Ovary (tissue), 9 donors: ENCODE measurements around the gene RNF41. TPM values are rescaled to one million over a fixed set of nuclear protein-coding genes. Genes with fewer than 3 reads are reported as not detected.

Experiments used
- DNase-seq, 5 donors: peaks; one replicate each; pipeline ENCODE4 v3.0.0-alpha.2; 2019 to 2020
- H3K27ac ChIP-seq, 2 donors: fragments of 200-600 bp; one replicate each; pipeline versions ENCODE4 v1.5.1 to v1.8.0; 2019 to 2022
- H3K27me3 ChIP-seq: fragments of 200-600 bp; one replicate; pipeline ENCODE4 v1.8.0; 2022
- H3K36me3 ChIP-seq: fragments of 200-600 bp; sonication (generic); one replicate; pipeline ENCODE4 v1.5.1; 2019
- H3K4me1 ChIP-seq: one replicate; pipeline ENCODE4 v1.8.1; 2013; ENCODE audit warnings: mild to moderate bottlenecking, moderate library complexity; ENCODE audit not compliant: insufficient read depth
- H3K4me3 ChIP-seq: fragments of 200-600 bp; sonication (generic); one replicate; pipeline ENCODE4 v1.5.1; 2017
- H3K9me3 ChIP-seq, 2 donors: fragments of 200-600 bp in 1 of 2; sonication (generic) in 1 of 2; one replicate each; pipeline versions ENCODE4 v1.5.1 to v1.8.1; 2013 to 2019; ENCODE audit warnings: mild to moderate bottlenecking in 1 of 2, moderate library complexity in 1 of 2
- EP300 ChIP-seq: sonication (generic); formaldehyde crosslinking; IDR thresholded peaks from one replicate; pipeline ENCODE4 v1.6.1; 2017; ENCODE audit warnings: antibody characterized with exemption
- POLR2A ChIP-seq: fragments of 450-650 bp; IDR thresholded peaks from one replicate; pipeline ENCODE4 v1.6.1; 2017; ENCODE audit warnings: antibody characterized with exemption, mild to moderate bottlenecking, moderate library complexity
- WGBS, 3 donors: extraction: QIAGEN DNeasy Blood & Tissue Kit in 1 of 3; methylation state at CpG; one replicate each; pipeline versions ENCODE4 v1.1.5 to v1.1.7; 2013 to 2017; 5-methylcytosine and 5-hydroxymethylcytosine counted together
- intact Hi-C, 4 donors: fragments of 100-400 bp; cut with DNase I; formaldehyde crosslinking; loops; one replicate each; pipeline versions ENCODE4 v1.11.0 to v1.15.1; 2022 to 2023
- polyA plus RNA-seq, 2 donors: library from polyadenylated mRNA; stranded (reverse); fragments of 200-250 nt in 1 of 2; fragments of 350-450 nt in 1 of 2; fragmentation: Illumina TruSeq in 1 of 2; extraction: RNeasy Lipid Tissue Mini Kit (QIAGEN cat#74804) in 1 of 2; gene quantifications; one replicate each; pipeline ENCODE4 v1.2.3, GENCODE V29; 2013 to 2014
- total RNA-seq, 7 donors: library from RNA; depleted of rRNA in 2 of 7; stranded (reverse); fragments of >200 nt in 2 of 7; fragmentation: NEBNext Ultra II Directional in 3 of 7; extraction: Animal tissue kit (Norgen Biotek cat#: 25700) in 3 of 7; gene quantifications; one replicate each; pipeline versions ENCODE4 v1.1.0 to v1.2.4, GENCODE V29; 2016 to 2023
- TF ChIP-seq, protein P1 (sequence below), 3 donors: fragments of 450-650 bp in 2 of 3; fragments of 200-600 bp in 1 of 3; IDR thresholded peaks; one replicate each; pipeline versions ENCODE4 v1.5.1 to v1.8.0; 2016 to 2022; ENCODE audit warnings: antibody characterized with exemption in 3 of 3, mild to moderate bottlenecking in 1 of 3
- donor health status: DM: no; HTN: no; CAD: no; lungs with moderate emphysema.
- donor health status: DM: no; HTN: no; CAD: no.
- donor health status: Bipolar disorder and iron deficiency.
- donor health status: DM: yes; HTN: yes; CAD: no.
- donor health status: DM: no; HTN: no; CAD: no.
- donor health status: DM: yes; HTN: yes; CAD: no.

RNF41 gene
- total and polyA plus RNA-seq, 9 donors = 29.4 to 55.6 (median 40.6) TPM

GRCh38 chr12:56222531-56222895, 791 bp upstream of the RNF41 start:
- Histone ChIP-seq H3K4me1 (peaks cover 5% of the 10 kb centered on the region), H3K27me3 (no peaks in the 10 kb centered on the region), H3K36me3 (no peaks in the 10 kb centered on the region), H3K27ac (peak overlapping the region; percentile 92 to 95), H3K4me3 (peak overlapping the region; percentile 76), H3K9me3 (no peaks in the 10 kb centered on the region)
- WGBS, 3 donors = 6 to 12% (median 12%) methylated on average over 4 of the region's 4 CpGs
- intact Hi-C loops = loop anchor here in 3 of 4 donors (5.0 to 10.0 kb wide), 2 partner anchors 65 to 98 kb away; partner anchors contain the start of genes ESYT1 (in 2 of the 3) and MYL6 (in 1 of the 3)
- TF ChIP-seq, protein P1, sequence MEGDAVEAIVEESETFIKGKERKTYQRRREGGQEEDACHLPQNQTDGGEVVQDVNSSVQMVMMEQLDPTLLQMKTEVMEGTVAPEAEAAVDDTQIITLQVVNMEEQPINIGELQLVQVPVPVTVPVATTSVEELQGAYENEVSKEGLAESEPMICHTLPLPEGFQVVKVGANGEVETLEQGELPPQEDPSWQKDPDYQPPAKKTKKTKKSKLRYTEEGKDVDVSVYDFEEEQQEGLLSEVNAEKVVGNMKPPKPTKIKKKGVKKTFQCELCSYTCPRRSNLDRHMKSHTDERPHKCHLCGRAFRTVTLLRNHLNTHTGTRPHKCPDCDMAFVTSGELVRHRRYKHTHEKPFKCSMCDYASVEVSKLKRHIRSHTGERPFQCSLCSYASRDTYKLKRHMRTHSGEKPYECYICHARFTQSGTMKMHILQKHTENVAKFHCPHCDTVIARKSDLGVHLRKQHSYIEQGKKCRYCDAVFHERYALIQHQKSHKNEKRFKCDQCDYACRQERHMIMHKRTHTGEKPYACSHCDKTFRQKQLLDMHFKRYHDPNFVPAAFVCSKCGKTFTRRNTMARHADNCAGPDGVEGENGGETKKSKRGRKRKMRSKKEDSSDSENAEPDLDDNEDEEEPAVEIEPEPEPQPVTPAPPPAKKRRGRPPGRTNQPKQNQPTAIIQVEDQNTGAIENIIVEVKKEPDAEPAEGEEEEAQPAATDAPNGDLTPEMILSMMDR (IDR thresholded peaks at IDR 0.05) = no peak
- no peak for DNase-seq

- no peaks in the 10 kb centered on the region for H3K36me3 ChIP-seq
- TF ChIP-seq POLR2A (no peak), EP300 (no peak)
- TF ChIP-seq, protein P1 (IDR thresholded peaks at IDR 0.05) = no peak
- no peaks in the 10 kb centered on the region for H3K27me3 ChIP-seq
- peak overlapping the region; percentile 76 for H3K4me3 ChIP-seq
- WGBS, 3 donors = 0 to 1% (median 0%) methylated on average over 21 of the region's 21 CpGs
- H3K27ac ChIP-seq = peak overlapping the region; percentile 92 to 95
- H3K4me1 ChIP-seq = peaks cover 5% of the 10 kb centered on the region
- H3K9me3 ChIP-seq = no peaks in the 10 kb centered on the region
- peak; percentile 70 to 84 (median 74) for DNase-seq
- intact Hi-C loops = loop anchor here (2.0 to 10.0 kb wide), 3 partner anchors 60 to 96 kb away; partner anchors contain the start of genes ESYT1 (in 2 of the 4) and MYL6 (in 1 of the 4)
Observed at GRCh38 chr12:56221232-56221756, 428 bp downstream of the RNF41 start.

GRCh38 chr12:56220611-56221231, 1.0 kb downstream of the RNF41 start:
- peak overlapping the region; percentile 76 for H3K4me3 ChIP-seq
- no peak for DNase-seq
- peaks cover 5% of the 10 kb centered on the region for H3K4me1 ChIP-seq
- TF ChIP-seq POLR2A (no peak), EP300 (no peak)
- TF ChIP-seq, protein P1 (IDR thresholded peaks at IDR 0.05) = no peak
- intact Hi-C loops = loop anchor here (2.0 to 10.0 kb wide), 3 partner anchors 60 to 96 kb away; partner anchors contain the start of genes ESYT1 (in 2 of the 4) and MYL6 (in 1 of the 4)
- no peaks in the 10 kb centered on the region for H3K27me3 ChIP-seq
- whole genome bisulfite sequencing, 3 donors = 8 to 18% (median 8%) methylated on average over 10 of the region's 10 CpGs
- H3K36me3 ChIP-seq = no peaks in the 10 kb centered on the region
- no peaks in the 10 kb centered on the region for H3K9me3 ChIP-seq
- peak overlapping the region; percentile 92 to 95 for H3K27ac ChIP-seq

DNA sequence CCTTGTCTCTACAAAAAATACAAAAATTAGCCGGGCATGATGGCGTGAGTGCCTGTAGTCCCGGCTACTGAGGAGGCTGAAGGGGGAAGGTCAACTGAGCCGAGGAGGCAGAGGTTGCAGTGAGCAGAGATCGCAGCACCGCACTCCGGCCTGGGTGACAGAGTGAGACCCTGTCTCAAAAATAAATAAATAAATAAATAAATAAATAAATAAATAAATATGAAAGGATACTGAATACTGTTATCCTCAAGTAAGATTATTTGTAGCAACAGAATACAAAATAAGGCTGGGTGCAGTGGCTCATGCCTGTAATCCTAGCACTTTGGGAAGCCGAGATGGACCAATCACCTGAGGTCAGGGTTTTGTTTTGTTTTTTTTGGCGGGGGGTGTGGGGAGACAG, 1.9 kb downstream of the RNF41 start:
- H3K9me3 ChIP-seq = no peaks in the 10 kb centered on the region
- no peaks in the 10 kb centered on the region for H3K27me3 ChIP-seq
- H3K36me3 ChIP-seq = no peaks in the 10 kb centered on the region
- H3K27ac ChIP-seq = no peak overlapping the region
- 80 to 86% (median 84%) methylated on average over 9 of the region's 9 CpGs for WGBS, 3 donors
- TF ChIP-seq, protein P1 (IDR thresholded peaks at IDR 0.05) = no peak
- TF ChIP-seq EP300 = no peak
- TF ChIP-seq POLR2A = no peak
- H3K4me3 ChIP-seq = no peak overlapping the region
- peaks cover 5% of the 10 kb centered on the region for H3K4me1 ChIP-seq
- intact Hi-C loops = loop anchor here (2.0 to 10.0 kb wide), 3 partner anchors 59 to 95 kb away; partner anchors contain the start of genes ESYT1 (in 2 of the 4) and MYL6 (in 1 of the 4)
- DNase-seq = no peak
